Measurements from ENCODE around the gene PDZRN3.

DNA sequence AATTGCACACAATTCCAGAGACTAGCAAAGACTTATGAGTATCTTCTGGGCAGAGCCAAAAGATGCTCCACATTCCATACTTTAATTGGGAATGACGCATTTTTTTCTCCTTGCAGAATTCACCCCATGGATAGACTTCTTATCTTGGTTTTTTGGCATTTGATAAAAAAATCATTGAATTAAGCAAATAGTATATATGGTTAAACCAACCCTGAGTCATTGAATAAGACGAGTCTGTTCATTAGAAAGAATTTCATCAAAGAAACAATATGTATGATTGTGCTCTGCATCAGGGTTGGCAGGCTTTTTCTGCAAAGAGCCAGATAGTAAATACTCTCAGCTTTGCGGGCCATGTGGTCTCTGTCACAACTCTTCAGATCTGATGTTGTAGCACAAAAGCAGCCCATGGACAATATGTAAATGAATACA is 9.2 kb upstream of the PDZRN3 start:
- no peak for TF ChIP-seq EZH2 (IDR thresholded peaks at IDR 0.05; ENCODE audit: insufficient read depth, poor library complexity, severe bottlenecking)
- TF ChIP-seq EZH2phosphoT487 (IDR thresholded peaks at IDR 0.05; ENCODE audit: insufficient read depth, low read depth): no peak
